Kidney (tissue), 14 donors: Measurements from ENCODE around the gene ZNF491. TPM values are rescaled to one million over a fixed set of nuclear protein-coding genes. Genes with fewer than 3 reads are reported as not detected.

Experiments used
- DNase-seq, 5 donors: peaks; one replicate each; pipeline ENCODE4 v3.0.0-alpha.2; 2013 to 2020
- FAIRE-seq: peaks from 2 replicates; lab custom pipeline; 2012; peaks lifted over from hg19 to GRCh38; lab: Jason Lieb, UNC
- H3K27ac ChIP-seq, 2 donors: one replicate each; pipeline ENCODE4 v1.7.0; 2013; ENCODE audit warnings: low read depth in 2 of 2, low read length in 2 of 2, inconsistent platforms in 1 of 2
- H3K27me3 ChIP-seq: one replicate; pipeline ENCODE4 v1.7.1; 2013; ENCODE audit warnings: low read length, inconsistent platforms; ENCODE audit not compliant: control insufficient read depth, insufficient read depth
- H3K36me3 ChIP-seq, 3 donors: one replicate each; pipeline versions ENCODE4 v1.7.0 to v1.7.1; 2013; ENCODE audit warnings: low read length in 3 of 3, control low read depth in 1 of 3, inconsistent platforms in 1 of 3; ENCODE audit not compliant: insufficient read depth in 3 of 3, control insufficient read depth in 2 of 3
- H3K4me1 ChIP-seq, 3 donors: one replicate each; pipeline versions ENCODE4 v1.7.0 to v1.7.1; 2013; ENCODE audit warnings: low read length in 3 of 3, inconsistent platforms in 1 of 3, low read depth in 1 of 3; ENCODE audit not compliant: control insufficient read depth in 2 of 3, insufficient read depth in 2 of 3
- H3K4me3 ChIP-seq, 3 donors: one replicate each; pipeline versions ENCODE4 v1.7.0 to v1.8.1; 2013; ENCODE audit warnings: low read length in 3 of 3, control low read depth in 1 of 3, inconsistent platforms in 1 of 3
- H3K9ac ChIP-seq, 3 donors: one replicate each; pipeline versions ENCODE4 v1.7.0 to v1.7.1; 2013; ENCODE audit warnings: low read length in 3 of 3, control low read depth in 1 of 3, inconsistent platforms in 1 of 3
- H3K9me3 ChIP-seq, 3 donors: one replicate each; pipeline versions ENCODE4 v1.7.0 to v1.7.1; 2013; ENCODE audit warnings: low read length in 3 of 3, control low read depth in 1 of 3, inconsistent platforms in 1 of 3; ENCODE audit not compliant: control insufficient read depth in 2 of 3, insufficient read depth in 1 of 3
- intact Hi-C: fragments of 100-400 bp; cut with DNase I; formaldehyde crosslinking; loops from one replicate; pipeline ENCODE4 v1.11.1; 2022
- polyA plus RNA-seq: library from polyadenylated mRNA; stranded (reverse); fragments of 350-450 nt; fragmentation: Illumina TruSeq; extraction: RNeasy Lipid Tissue Mini Kit (QIAGEN cat#74804); gene quantifications from one replicate; pipeline ENCODE4 v1.2.3, GENCODE V29; 2014; ENCODE audit warnings: low read depth, low replicate concordance; ENCODE audit not compliant: insufficient read depth
- total RNA-seq: library from RNA; stranded (reverse); fragmentation: NEBNext Ultra II Directional; extraction: Animal tissue kit (Norgen Biotek cat#: 25700); gene quantifications from one replicate; pipeline ENCODE4 v1.2.1, GENCODE V29; 2021
- TF ChIP-seq, protein P1 (sequence below): IDR thresholded peaks from 3 replicates; pipeline ENCODE4 v1.5.1; 2012; ENCODE audit warnings: mild to moderate bottlenecking, moderate library complexity, borderline replicate concordance; ENCODE audit not compliant: insufficient read depth; ENCODE audit errors: extremely low read depth
- donor health status: control.
- donor health status: control.
- donor health status: control.
- donor health status: control.
- donor health status: control.
- donor health status: DM: yes; HTN: yes; CAD: no.
- donor health status: Normal renal cell carcinoma (clear cell type).

Gene ZNF491
- total and polyA plus RNA-seq, 2 donors from 2014 or later, result 1.1 to 2.5 TPM

DNA sequence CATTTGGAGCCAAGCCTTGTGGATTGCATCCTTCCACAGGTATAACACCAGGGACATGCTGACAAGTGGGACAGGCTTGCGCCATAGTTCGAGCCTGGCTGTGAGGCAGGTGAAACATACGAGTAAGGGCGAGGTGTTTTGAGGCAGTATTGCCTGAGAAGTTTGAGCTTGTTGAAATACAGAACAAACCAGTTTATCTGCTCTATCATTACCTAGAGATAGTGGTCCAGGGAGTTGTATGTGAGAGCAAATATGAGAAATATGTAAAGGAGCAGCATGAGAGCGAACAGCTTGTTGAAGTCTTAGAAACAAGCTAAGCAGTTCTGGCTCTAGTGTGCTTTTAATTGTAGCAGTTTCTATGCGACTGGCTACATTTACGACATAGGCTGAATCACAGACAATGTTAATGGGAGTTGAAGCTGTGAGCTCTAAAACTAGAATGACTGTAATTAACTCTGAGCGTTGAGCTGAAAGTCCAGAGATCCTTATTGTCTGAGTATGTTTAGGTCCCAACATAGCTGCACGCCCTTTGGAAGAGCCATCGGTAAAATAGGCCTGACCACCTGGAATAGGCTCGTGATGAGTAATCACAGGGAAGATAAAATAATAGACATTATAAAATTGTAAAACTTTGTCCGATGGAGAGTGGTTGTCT, 58.4 kb downstream of the ZNF491 start:
- FAIRE-seq (no peak), DNase-seq (no peak)
- H3K4me1 ChIP-seq, result no peaks in the 10 kb centered on the region
- no peaks in the 10 kb centered on the region for H3K27me3 ChIP-seq
- peaks cover 0 to 11% (median 9%) of the 10 kb centered on the region in 3 donors for H3K9me3 ChIP-seq
- H3K4me3 ChIP-seq, result no peak overlapping the region
- peaks cover 0 to 6% (median 0%) of the 10 kb centered on the region in 3 donors for H3K36me3 ChIP-seq
- intact Hi-C loops, result no loop called here
- H3K9ac ChIP-seq, result no peak overlapping the region
- no peak overlapping the region for H3K27ac ChIP-seq
- TF ChIP-seq, protein P1, sequence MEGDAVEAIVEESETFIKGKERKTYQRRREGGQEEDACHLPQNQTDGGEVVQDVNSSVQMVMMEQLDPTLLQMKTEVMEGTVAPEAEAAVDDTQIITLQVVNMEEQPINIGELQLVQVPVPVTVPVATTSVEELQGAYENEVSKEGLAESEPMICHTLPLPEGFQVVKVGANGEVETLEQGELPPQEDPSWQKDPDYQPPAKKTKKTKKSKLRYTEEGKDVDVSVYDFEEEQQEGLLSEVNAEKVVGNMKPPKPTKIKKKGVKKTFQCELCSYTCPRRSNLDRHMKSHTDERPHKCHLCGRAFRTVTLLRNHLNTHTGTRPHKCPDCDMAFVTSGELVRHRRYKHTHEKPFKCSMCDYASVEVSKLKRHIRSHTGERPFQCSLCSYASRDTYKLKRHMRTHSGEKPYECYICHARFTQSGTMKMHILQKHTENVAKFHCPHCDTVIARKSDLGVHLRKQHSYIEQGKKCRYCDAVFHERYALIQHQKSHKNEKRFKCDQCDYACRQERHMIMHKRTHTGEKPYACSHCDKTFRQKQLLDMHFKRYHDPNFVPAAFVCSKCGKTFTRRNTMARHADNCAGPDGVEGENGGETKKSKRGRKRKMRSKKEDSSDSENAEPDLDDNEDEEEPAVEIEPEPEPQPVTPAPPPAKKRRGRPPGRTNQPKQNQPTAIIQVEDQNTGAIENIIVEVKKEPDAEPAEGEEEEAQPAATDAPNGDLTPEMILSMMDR, result no peak

Other genes starting within 250 kb of the ZNF491 start
- 47.5 TPM for gene ELOF1, start 239.3 kb upstream of the ZNF491 start, total RNA-seq
- 72.4 TPM for gene ELOF1, start 239.3 kb upstream of the ZNF491 start, polyA plus RNA-seq
- gene ACP5, start 220.9 kb upstream of the ZNF491 start, total RNA-seq, result 13.8 TPM
- 93.3 TPM for gene ACP5, start 220.9 kb upstream of the ZNF491 start, polyA plus RNA-seq
- gene ZNF627, start 201.0 kb upstream of the ZNF491 start, total RNA-seq, result 20.8 TPM
- 8.4 TPM for gene ZNF627, start 201.0 kb upstream of the ZNF491 start, polyA plus RNA-seq
- 12.5 TPM for gene ZNF823, start 59.6 kb upstream of the ZNF491 start, total RNA-seq
- gene ZNF823, start 59.6 kb upstream of the ZNF491 start, polyA plus RNA-seq, result 5.6 TPM
- gene ZNF441, start 31.5 kb upstream of the ZNF491 start, total RNA-seq, result 19.3 TPM
- gene ZNF441, start 31.5 kb upstream of the ZNF491 start, polyA plus RNA-seq, result 4.4 TPM
- gene ZNF440, start 15.8 kb downstream of the ZNF491 start, total RNA-seq, result 21.0 TPM
- gene ZNF440, start 15.8 kb downstream of the ZNF491 start, polyA plus RNA-seq, result 3.0 TPM
- gene ZNF439, start 50.2 kb downstream of the ZNF491 start, total RNA-seq, result 13.2 TPM
- 4.5 TPM for gene ZNF439, start 50.2 kb downstream of the ZNF491 start, polyA plus RNA-seq
- gene ZNF69, start 89.3 kb downstream of the ZNF491 start, total RNA-seq, result 16.4 TPM
- gene ZNF69, start 89.3 kb downstream of the ZNF491 start, polyA plus RNA-seq, result 7.8 TPM
- 20.9 TPM for gene ZNF700, start 126.6 kb downstream of the ZNF491 start, total RNA-seq
- gene ZNF700, start 126.6 kb downstream of the ZNF491 start, polyA plus RNA-seq, result 7.2 TPM
- gene ZNF763, start 166.5 kb downstream of the ZNF491 start, total RNA-seq, result 9.8 TPM
- 4.6 TPM for gene ZNF763, start 166.5 kb downstream of the ZNF491 start, polyA plus RNA-seq
- gene ZNF433, start 237.2 kb downstream of the ZNF491 start, total RNA-seq, result 13.6 TPM
- 10.5 TPM for gene ZNF433, start 237.2 kb downstream of the ZNF491 start, polyA plus RNA-seq